Measurements from ENCODE around the gene PSME1.
A peak's percentile ranks its signal among the peaks of the same experiment; 100 is the strongest.

PSME1 gene

GRCh38 chr14:24108336-24108874 lies 27.6 kb upstream of the PSME1 start:
- peak overlapping the region; percentile 22; the same call in 1 of the 2 replicates for H3K9ac ChIP-seq (ENCODE audit: low read length)

GRCh38 chr14:24110060-24110459 lies 25.9 kb upstream of the PSME1 start:
- H3F3A ChIP-seq (ENCODE audit: insufficient read depth), result peaks cover 16% of the 10 kb centered on the region; the same call in 1 of the 2 replicates
- H3K79me2 ChIP-seq (ENCODE audit: insufficient read depth, low read length), result no peaks in the 10 kb centered on the region; the same call in 1 of the 2 replicates
- no peak overlapping the region for H3K4me2 ChIP-seq (ENCODE audit: low read depth, low read length, poor library complexity, severe bottlenecking)
- H3K9me3 ChIP-seq (ENCODE audit: insufficient read depth, low read length), result no peaks in the 10 kb centered on the region
- H3K9me2 ChIP-seq (replicated peaks; ENCODE audit: insufficient read depth, low read length), result no peaks in the 10 kb centered on the region
- no peaks in the 10 kb centered on the region for H3K36me3 ChIP-seq (ENCODE audit: low read length)
- H3K27me3 ChIP-seq (ENCODE audit: low read length), result no peaks in the 10 kb centered on the region
- H3K27ac ChIP-seq (ENCODE audit: low read depth, low read length), result no peak overlapping the region
- no peak overlapping the region for H3K4me3 ChIP-seq (ENCODE audit: insufficient read depth, low read length, poor library complexity, severe bottlenecking)
- no peaks in the 10 kb centered on the region for H4K20me1 ChIP-seq (ENCODE audit: low read depth, low read length)
- TF ChIP-seq EZH2phosphoT487 (conservative IDR thresholded peaks at IDR 0.05; ENCODE audit: low read length) (no peak), CTCF (IDR thresholded peaks at IDR 0.05; ENCODE audit: insufficient read depth, low read length, poor library complexity, severe bottlenecking) (no peak)
- no peak overlapping the region for H3K9ac ChIP-seq (ENCODE audit: low read length)
- H2AFZ ChIP-seq (ENCODE audit: low read depth, low read length, severe bottlenecking), result no peak overlapping the region

More at GRCh38 chr14:24108336-24108874, 27.6 kb upstream of the PSME1 start:
- no peaks in the 10 kb centered on the region for H3K27me3 ChIP-seq (ENCODE audit: low read length)
- H3K4me3 ChIP-seq (ENCODE audit: insufficient read depth, low read length, poor library complexity, severe bottlenecking), result no peak overlapping the region
- H2AFZ ChIP-seq (ENCODE audit: low read depth, low read length, severe bottlenecking), result peak overlapping the region; percentile 37
- TF ChIP-seq EZH2phosphoT487 (conservative IDR thresholded peaks at IDR 0.05; ENCODE audit: low read length), result no peak
- TF ChIP-seq CTCF (IDR thresholded peaks at IDR 0.05; ENCODE audit: insufficient read depth, low read length, poor library complexity, severe bottlenecking), result no peak
- no peak overlapping the region for H3K27ac ChIP-seq (ENCODE audit: low read depth, low read length)
- peak overlapping the region; percentile 18 for H3K4me2 ChIP-seq (ENCODE audit: low read depth, low read length, poor library complexity, severe bottlenecking)
- H3K9me3 ChIP-seq (ENCODE audit: insufficient read depth, low read length), result no peaks in the 10 kb centered on the region
- no peaks in the 10 kb centered on the region; the same call in 1 of the 2 replicates for H3K79me2 ChIP-seq (ENCODE audit: insufficient read depth, low read length)
- peaks cover 4% of the 10 kb centered on the region; the same call in 1 of the 2 replicates for H3K36me3 ChIP-seq (ENCODE audit: low read length)
- H3F3A ChIP-seq (ENCODE audit: insufficient read depth), result peaks cover 16% of the 10 kb centered on the region; the same call in 1 of the 2 replicates
- no peaks in the 10 kb centered on the region for H3K9me2 ChIP-seq (replicated peaks; ENCODE audit: insufficient read depth, low read length)
- no peaks in the 10 kb centered on the region for H4K20me1 ChIP-seq (ENCODE audit: low read depth, low read length)

GRCh38 chr14:24110523-24110922 lies 25.5 kb upstream of the PSME1 start:
- Histone ChIP-seq H4K20me1 (ENCODE audit: low read depth, low read length) (no peaks in the 10 kb centered on the region), H3K9ac (ENCODE audit: low read length) (no peak overlapping the region), H3K27me3 (ENCODE audit: low read length) (no peaks in the 10 kb centered on the region), H3K9me3 (ENCODE audit: insufficient read depth, low read length) (no peaks in the 10 kb centered on the region), H3F3A (ENCODE audit: insufficient read depth) (peaks cover 16% of the 10 kb centered on the region; the same call in 1 of the 2 replicates), H3K27ac (ENCODE audit: low read depth, low read length) (no peak overlapping the region), H2AFZ (ENCODE audit: low read depth, low read length, severe bottlenecking) (no peak overlapping the region), H3K4me3 (ENCODE audit: insufficient read depth, low read length, poor library complexity, severe bottlenecking) (no peak overlapping the region), H3K79me2 (ENCODE audit: insufficient read depth, low read length) (peaks cover 3% of the 10 kb centered on the region; the same call in 1 of the 2 replicates), H3K36me3 (ENCODE audit: low read length) (no peaks in the 10 kb centered on the region), H3K4me2 (ENCODE audit: low read depth, low read length, poor library complexity, severe bottlenecking) (no peak overlapping the region), H3K9me2 (replicated peaks; ENCODE audit: insufficient read depth, low read length) (no peaks in the 10 kb centered on the region)
- TF ChIP-seq EZH2phosphoT487 (conservative IDR thresholded peaks at IDR 0.05; ENCODE audit: low read length) (no peak), CTCF (IDR thresholded peaks at IDR 0.05; ENCODE audit: insufficient read depth, low read length, poor library complexity, severe bottlenecking) (no peak)

Data from SU-DHL-6 (cell line).